ENCODE measurements around the gene STT3B.
A peak's percentile ranks its signal among the peaks of the same experiment; 100 is the strongest.

STT3B gene

GRCh38 chr3:31544634-31545033 lies 11.9 kb downstream of the STT3B start:
- ChIA-PET POLR2A (interaction anchor here (1.0 kb wide), 1 partner anchor 12 kb away, joined by 4 read pairs; the partner anchor contains the start of gene STT3B), CTCF (interaction anchor here (1.9 kb wide), 1 partner anchor 21 kb away, joined by 3 read pairs; no protein-coding TSS in a partner anchor)
- H3K27ac ChIP-seq (ENCODE audit: extremely low read depth, low read depth, low read length), result no peak overlapping the region
- H3K36me3 ChIP-seq (ENCODE audit: control insufficient read depth in 2 of 2, insufficient read depth in 1 of 2, low read length in 2 of 2), result no peaks in the 10 kb centered on the region
- H3K9me3 ChIP-seq (ENCODE audit: control insufficient read depth, insufficient read depth, low read depth, low read length), result no peaks in the 10 kb centered on the region
- H3K4me3 ChIP-seq (ENCODE audit: low read depth, low read length), result no peak overlapping the region
- TF ChIP-seq ZNF558 (tag by site-specific recombination; IDR thresholded peaks at IDR 0.05), result no peak
- 0 out of 2 replicates have a peak, but pooled peaks have one; percentile 42 for TF ChIP-seq ZBTB17 (tag by site-specific recombination; IDR thresholded peaks at IDR 0.05)
- TF ChIP-seq FEZF1 (tag by site-specific recombination; IDR thresholded peaks at IDR 0.05), result peak; percentile 64
- TF ChIP-seq SCRT1 (tag by site-specific recombination; IDR thresholded peaks at IDR 0.05; ENCODE audit: borderline replicate concordance), result no peak
- peaks cover 9% of the 10 kb centered on the region for H3K4me1 ChIP-seq (ENCODE audit: control insufficient read depth, insufficient read depth, low read length)

- Histone ChIP-seq H3K9me3 (ENCODE audit: control insufficient read depth, insufficient read depth, low read depth, low read length) (no peaks in the 10 kb centered on the region), H3K36me3 (ENCODE audit: control insufficient read depth in 2 of 2, insufficient read depth in 1 of 2, low read length in 2 of 2) (no peaks in the 10 kb centered on the region), H3K4me3 (ENCODE audit: low read depth, low read length) (no peak overlapping the region), H3K27ac (ENCODE audit: extremely low read depth, low read depth, low read length) (no peak overlapping the region), H3K4me1 (ENCODE audit: control insufficient read depth, insufficient read depth, low read length) (peaks cover 9% of the 10 kb centered on the region)
- ChIA-PET POLR2A (interaction anchor here (1.5 kb wide), 1 partner anchor 14 kb away, joined by 19 read pairs; the partner anchor contains the start of gene STT3B), CTCF (interaction anchor here (0.6 to 1.9 kb wide), 2 partner anchors 20 to 791 kb away, joined by 3 read pairs; no protein-coding TSS in a partner anchor)
- TF ChIP-seq, protein P1, sequence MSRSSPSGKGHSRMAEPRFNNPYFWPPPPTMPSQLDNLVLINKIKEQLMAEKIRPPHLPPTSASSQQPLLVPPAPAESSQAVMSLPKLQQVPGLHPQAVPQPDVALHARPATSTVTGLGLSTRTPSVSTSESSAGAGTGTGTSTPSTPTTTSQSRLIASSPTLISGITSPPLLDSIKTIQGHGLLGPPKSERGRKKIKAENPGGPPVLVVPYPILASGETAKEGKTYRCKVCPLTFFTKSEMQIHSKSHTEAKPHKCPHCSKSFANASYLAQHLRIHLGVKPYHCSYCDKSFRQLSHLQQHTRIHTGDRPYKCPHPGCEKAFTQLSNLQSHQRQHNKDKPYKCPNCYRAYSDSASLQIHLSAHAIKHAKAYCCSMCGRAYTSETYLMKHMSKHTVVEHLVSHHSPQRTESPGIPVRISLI (tag by site-specific recombination; IDR thresholded peaks at IDR 0.05), result no peak
- TF ChIP-seq BCL11A (tag by site-specific recombination; IDR thresholded peaks at IDR 0.05; ENCODE audit: low read depth) (no peak), ZNF221 (tag by site-specific recombination; IDR thresholded peaks at IDR 0.05; ENCODE audit: borderline replicate concordance) (no peak), ZNF214 (tag by site-specific recombination; IDR thresholded peaks at IDR 0.05; ENCODE audit: borderline replicate concordance) (no peak), KLF16 (tag by site-specific recombination; IDR thresholded peaks at IDR 0.05) (no peak), MEIS1 (CRISPR knock-in tag; IDR thresholded peaks at IDR 0.05; ENCODE audit: borderline replicate concordance) (no peak), ZSCAN5A (tag by site-specific recombination; IDR thresholded peaks at IDR 0.05) (no peak), ZNF423 (tag by site-specific recombination; IDR thresholded peaks at IDR 0.05) (no peak), ZXDB (tag by site-specific recombination; IDR thresholded peaks at IDR 0.05) (no peak)
- TF ChIP-seq, protein P2, sequence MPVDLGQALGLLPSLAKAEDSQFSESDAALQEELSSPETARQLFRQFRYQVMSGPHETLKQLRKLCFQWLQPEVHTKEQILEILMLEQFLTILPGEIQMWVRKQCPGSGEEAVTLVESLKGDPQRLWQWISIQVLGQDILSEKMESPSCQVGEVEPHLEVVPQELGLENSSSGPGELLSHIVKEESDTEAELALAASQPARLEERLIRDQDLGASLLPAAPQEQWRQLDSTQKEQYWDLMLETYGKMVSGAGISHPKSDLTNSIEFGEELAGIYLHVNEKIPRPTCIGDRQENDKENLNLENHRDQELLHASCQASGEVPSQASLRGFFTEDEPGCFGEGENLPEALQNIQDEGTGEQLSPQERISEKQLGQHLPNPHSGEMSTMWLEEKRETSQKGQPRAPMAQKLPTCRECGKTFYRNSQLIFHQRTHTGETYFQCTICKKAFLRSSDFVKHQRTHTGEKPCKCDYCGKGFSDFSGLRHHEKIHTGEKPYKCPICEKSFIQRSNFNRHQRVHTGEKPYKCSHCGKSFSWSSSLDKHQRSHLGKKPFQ (tag by site-specific recombination; IDR thresholded peaks at IDR 0.05), result no peak
Observed at GRCh38 chr3:31546162-31546561, 13.4 kb downstream of the STT3B start.

DNA sequence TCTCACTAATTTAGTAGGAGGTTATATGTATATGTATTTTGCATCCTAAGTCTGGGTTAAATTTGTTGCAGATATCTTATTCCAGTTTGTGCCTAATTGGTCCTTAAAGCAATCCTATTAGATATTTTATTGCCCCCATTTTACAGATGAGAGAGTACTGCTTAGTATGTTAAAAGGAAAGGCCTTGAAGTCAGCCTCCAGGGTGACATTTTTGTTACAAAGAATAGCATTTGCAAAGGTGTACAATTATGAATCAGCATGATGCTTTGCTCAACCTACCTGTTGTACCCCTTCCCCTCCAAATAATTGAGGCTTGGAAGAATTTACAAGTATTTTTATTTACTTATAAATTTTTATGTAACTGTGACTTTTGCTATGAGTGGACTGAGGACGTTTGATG lies 14.0 kb downstream of the STT3B start:
- H3K27ac ChIP-seq (ENCODE audit: extremely low read depth, low read depth, low read length), result no peak overlapping the region
- ChIA-PET POLR2A (interaction anchor here (1.5 kb wide), 1 partner anchor 14 kb away, joined by 19 read pairs; the partner anchor contains the start of gene STT3B), CTCF (interaction anchor here (1.9 kb wide), 1 partner anchor 19 kb away, joined by 3 read pairs; no protein-coding TSS in a partner anchor)
- H3K4me3 ChIP-seq (ENCODE audit: low read depth, low read length), result no peak overlapping the region
- H3K9me3 ChIP-seq (ENCODE audit: control insufficient read depth, insufficient read depth, low read depth, low read length), result no peaks in the 10 kb centered on the region
- peaks cover 9% of the 10 kb centered on the region for H3K4me1 ChIP-seq (ENCODE audit: control insufficient read depth, insufficient read depth, low read length)
- TF ChIP-seq BCL11A (tag by site-specific recombination; IDR thresholded peaks at IDR 0.05; ENCODE audit: low read depth) (no peak), SCRT1 (tag by site-specific recombination; IDR thresholded peaks at IDR 0.05; ENCODE audit: borderline replicate concordance) (no peak), KLF10 (tag by site-specific recombination; IDR thresholded peaks at IDR 0.05) (no peak), ZNF184 (tag by site-specific recombination; IDR thresholded peaks at IDR 0.05) (no peak), KLF1 (tag by site-specific recombination; IDR thresholded peaks at IDR 0.05) (no peak), ZBTB17 (tag by site-specific recombination; IDR thresholded peaks at IDR 0.05) (no peak)
- TF ChIP-seq, protein P3, sequence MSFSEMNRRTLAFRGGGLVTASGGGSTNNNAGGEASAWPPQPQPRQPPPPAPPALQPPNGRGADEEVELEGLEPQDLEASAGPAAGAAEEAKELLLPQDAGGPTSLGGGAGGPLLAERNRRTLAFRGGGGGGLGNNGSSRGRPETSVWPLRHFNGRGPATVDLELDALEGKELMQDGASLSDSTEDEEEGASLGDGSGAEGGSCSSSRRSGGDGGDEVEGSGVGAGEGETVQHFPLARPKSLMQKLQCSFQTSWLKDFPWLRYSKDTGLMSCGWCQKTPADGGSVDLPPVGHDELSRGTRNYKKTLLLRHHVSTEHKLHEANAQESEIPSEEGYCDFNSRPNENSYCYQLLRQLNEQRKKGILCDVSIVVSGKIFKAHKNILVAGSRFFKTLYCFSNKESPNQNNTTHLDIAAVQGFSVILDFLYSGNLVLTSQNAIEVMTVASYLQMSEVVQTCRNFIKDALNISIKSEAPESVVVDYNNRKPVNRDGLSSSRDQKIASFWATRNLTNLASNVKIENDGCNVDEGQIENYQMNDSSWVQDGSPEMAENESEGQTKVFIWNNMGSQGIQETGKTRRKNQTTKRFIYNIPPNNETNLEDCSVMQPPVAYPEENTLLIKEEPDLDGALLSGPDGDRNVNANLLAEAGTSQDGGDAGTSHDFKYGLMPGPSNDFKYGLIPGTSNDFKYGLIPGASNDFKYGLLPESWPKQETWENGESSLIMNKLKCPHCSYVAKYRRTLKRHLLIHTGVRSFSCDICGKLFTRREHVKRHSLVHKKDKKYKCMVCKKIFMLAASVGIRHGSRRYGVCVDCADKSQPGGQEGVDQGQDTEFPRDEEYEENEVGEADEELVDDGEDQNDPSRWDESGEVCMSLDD (tag by site-specific recombination; IDR thresholded peaks at IDR 0.05), result no peak
- TF ChIP-seq, protein P4, sequence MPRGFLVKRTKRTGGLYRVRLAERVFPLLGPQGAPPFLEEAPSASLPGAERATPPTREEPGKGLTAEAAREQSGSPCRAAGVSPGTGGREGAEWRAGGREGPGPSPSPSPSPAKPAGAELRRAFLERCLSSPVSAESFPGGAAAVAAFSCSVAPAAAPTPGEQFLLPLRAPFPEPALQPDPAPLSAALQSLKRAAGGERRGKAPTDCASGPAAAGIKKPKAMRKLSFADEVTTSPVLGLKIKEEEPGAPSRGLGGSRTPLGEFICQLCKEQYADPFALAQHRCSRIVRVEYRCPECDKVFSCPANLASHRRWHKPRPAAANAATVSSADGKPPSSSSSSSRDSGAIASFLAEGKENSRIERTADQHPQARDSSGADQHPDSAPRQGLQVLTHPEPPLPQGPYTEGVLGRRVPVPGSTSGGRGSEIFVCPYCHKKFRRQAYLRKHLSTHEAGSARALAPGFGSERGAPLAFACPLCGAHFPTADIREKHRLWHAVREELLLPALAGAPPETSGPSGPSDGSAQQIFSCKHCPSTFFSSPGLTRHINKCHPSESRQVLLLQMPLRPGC (tag by site-specific recombination; IDR thresholded peaks at IDR 0.05), result no peak
- H3K36me3 ChIP-seq (ENCODE audit: control insufficient read depth in 2 of 2, insufficient read depth in 1 of 2, low read length in 2 of 2), result no peaks in the 10 kb centered on the region

Measured in HEK293 (cell line).